Measurements from ENCODE around the gene DNAJB9.
"Not testable (repeated sequence)": the region's sequence is repeated elsewhere in the genome, so short reads cannot be mapped to it uniquely, and the experiment has no call there.

The DNAJB9 gene

GRCh38 chr7:108569381-108570145 is at the start of gene DNAJB9, which contains the start of gene THAP5:
TSS of gene DNAJB9 (plus strand) at chr7:108569874. CDS start at chr7:108571727, 1,853 bp downstream.
TSS of gene THAP5 (minus strand) at chr7:108569706. CDS start at chr7:108569569, 137 bp downstream.
- Mint-ChIP-seq H3K4me3 (peak within 1 kb of the TSS; percentile 98), H3K27me3 (no peaks in the 10 kb centered on the region), H3K4me1 (ENCODE audit: low read depth) (peaks cover 55% of the 10 kb centered on the region), H3K9me3 (peaks cover 2% of the 10 kb centered on the region), H3K36me3 (ENCODE audit: low read depth) (peaks cover 83% of the 10 kb centered on the region), H3K27ac (peak within 1 kb of the TSS; percentile 100)
- DNase-seq = peak; percentile 98

DNA sequence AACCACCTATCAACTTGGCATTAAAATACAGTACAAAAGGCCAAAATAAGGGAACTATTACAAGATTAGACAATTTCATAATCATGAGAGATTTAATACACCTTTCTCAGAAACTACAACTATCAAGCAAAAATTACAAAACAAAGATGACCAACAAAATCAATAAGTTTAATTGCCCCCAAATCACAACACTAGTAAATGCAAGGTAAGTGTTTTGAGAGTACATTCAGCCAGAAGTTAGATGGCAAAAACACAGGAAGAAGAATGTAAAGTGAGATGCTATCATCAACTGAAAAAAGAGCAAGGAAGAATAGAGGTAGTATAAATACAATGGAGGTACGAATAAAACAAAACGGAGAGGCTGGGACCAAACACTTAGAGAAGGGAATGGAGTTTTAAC is 46.9 kb upstream of the DNAJB9 start:
- Mint-ChIP-seq H3K27ac (peak overlapping the region; percentile 24), H3K9me3 (no peaks in the 10 kb centered on the region), H3K36me3 (ENCODE audit: low read depth) (peaks cover 49% of the 10 kb centered on the region), H3K4me3 (no peak overlapping the region), H3K27me3 (no peaks in the 10 kb centered on the region), H3K4me1 (ENCODE audit: low read depth) (peaks cover 53% of the 10 kb centered on the region)
- no peak for DNase-seq

- H3K4me3 Mint-ChIP-seq = peak overlapping the region; percentile 96
Observed at GRCh38 chr7:108525327-108525984, 44.2 kb upstream of the DNAJB9 start.

DNA sequence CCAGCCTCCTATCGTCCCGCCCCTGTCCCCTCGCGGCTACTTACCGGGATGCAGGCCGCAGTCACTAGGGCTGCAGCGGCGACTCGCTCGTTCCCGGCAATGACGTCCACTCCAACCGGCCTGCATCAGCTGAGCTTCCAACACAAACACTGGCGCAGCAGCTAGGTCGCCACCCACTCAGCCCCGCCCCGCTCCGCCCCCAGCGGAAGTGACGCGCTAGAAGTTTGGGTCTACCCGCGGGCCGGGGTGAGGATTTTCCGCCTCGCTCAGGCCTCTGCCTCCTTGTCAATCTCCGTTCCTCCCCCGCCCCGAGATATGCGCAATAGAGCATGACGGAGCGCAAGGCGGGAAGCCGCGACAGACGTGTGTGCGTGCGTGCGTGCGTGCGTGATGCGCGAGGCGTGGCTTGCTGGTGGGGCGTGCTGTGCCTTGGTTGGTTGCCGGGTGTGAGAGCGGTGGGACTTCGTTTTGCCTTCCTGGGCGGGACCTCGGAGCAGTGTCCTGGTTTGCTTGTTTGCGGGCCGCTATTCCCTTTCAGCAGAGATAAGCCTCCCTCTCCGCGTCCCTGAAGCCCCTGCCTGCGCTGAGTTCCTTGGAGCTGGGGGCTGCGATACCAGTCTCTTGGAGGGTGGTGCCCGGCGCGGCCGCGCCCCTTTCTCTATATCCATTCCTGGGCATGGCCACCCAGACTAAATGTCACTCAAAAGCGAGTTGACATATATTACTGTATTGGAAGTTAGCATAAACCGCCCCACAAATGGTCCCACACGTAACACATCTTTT is 43.5 kb upstream of the DNAJB9 start, which contains the start of gene PNPLA8:
Gene PNPLA8, minus strand, starts transcription at position 151 of the 783 bp plus-strand sequence. CDS start 10,644 bp downstream, outside the sequence.
- no peaks in the 10 kb centered on the region for H3K9me3 Mint-ChIP-seq
- H3K36me3 Mint-ChIP-seq (ENCODE audit: low read depth) = peaks cover 22% of the 10 kb centered on the region
- peak within 1 kb of the TSS; percentile 100 for H3K27ac Mint-ChIP-seq
- peaks cover 43% of the 10 kb centered on the region for H3K4me1 Mint-ChIP-seq (ENCODE audit: low read depth)
- no peaks in the 10 kb centered on the region for H3K27me3 Mint-ChIP-seq
- peak; percentile 100 for DNase-seq
- peak within 1 kb of the TSS; percentile 96 for H3K4me3 Mint-ChIP-seq

More at GRCh38 chr7:108525327-108525984, 44.2 kb upstream of the DNAJB9 start:
- Mint-ChIP-seq H3K9me3 (no peaks in the 10 kb centered on the region), H3K4me1 (ENCODE audit: low read depth) (peaks cover 47% of the 10 kb centered on the region), H3K27me3 (no peaks in the 10 kb centered on the region), H3K36me3 (ENCODE audit: low read depth) (peaks cover 26% of the 10 kb centered on the region), H3K27ac (peak overlapping the region; percentile 100)
- DNase-seq = no peak

GRCh38 chr7:108526768-108527017 is 43.0 kb upstream of the DNAJB9 start:
- Mint-ChIP-seq H3K27ac (peak overlapping the region; percentile 100), H3K4me3 (peak overlapping the region; percentile 96), H3K4me1 (ENCODE audit: low read depth) (peaks cover 37% of the 10 kb centered on the region), H3K36me3 (ENCODE audit: low read depth) (peaks cover 16% of the 10 kb centered on the region), H3K27me3 (no peaks in the 10 kb centered on the region), H3K9me3 (no peaks in the 10 kb centered on the region)
- no peak for DNase-seq

GRCh38 chr7:108528183-108528712 is 41.4 kb upstream of the DNAJB9 start:
- Mint-ChIP-seq H3K36me3 (ENCODE audit: low read depth) (peaks cover 11% of the 10 kb centered on the region), H3K4me1 (ENCODE audit: low read depth) (peaks cover 26% of the 10 kb centered on the region), H3K4me3 (no peak overlapping the region), H3K27ac (no peak overlapping the region), H3K9me3 (no peaks in the 10 kb centered on the region), H3K27me3 (peaks cover 4% of the 10 kb centered on the region)
- DNase-seq = no peak

- peaks cover 15% of the 10 kb centered on the region for H3K4me1 Mint-ChIP-seq (ENCODE audit: low read depth)
- H3K27me3 Mint-ChIP-seq = peaks cover 6% of the 10 kb centered on the region
- DNase-seq = no peak
- H3K4me3 Mint-ChIP-seq = no peak overlapping the region
- no peaks in the 10 kb centered on the region for H3K9me3 Mint-ChIP-seq
- no peak overlapping the region for H3K27ac Mint-ChIP-seq
- H3K36me3 Mint-ChIP-seq (ENCODE audit: low read depth) = peaks cover 11% of the 10 kb centered on the region
Observed at GRCh38 chr7:108529341-108529740, 40.3 kb upstream of the DNAJB9 start.

DNA sequence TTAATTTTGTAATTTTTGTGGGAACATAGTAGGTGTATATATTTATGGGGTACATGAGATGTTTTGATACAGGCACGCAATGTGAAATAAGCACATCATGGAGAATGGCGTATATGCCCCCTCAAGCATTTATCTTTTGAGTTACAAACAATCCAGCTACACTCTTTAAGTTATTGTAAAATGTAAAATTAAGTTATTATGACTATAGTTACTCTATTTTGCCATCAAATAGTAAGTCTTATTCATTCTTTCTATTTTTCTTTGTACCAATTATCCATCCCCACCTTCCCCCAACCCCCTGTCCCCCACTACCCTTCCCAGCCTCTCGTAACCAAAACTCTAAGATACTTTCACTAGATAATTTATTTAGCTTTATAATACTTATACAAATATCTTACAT is 36.0 kb upstream of the DNAJB9 start:
- H3K36me3 Mint-ChIP-seq (ENCODE audit: low read depth) = no peaks in the 10 kb centered on the region
- peaks cover 22% of the 10 kb centered on the region for H3K27me3 Mint-ChIP-seq

DNA sequence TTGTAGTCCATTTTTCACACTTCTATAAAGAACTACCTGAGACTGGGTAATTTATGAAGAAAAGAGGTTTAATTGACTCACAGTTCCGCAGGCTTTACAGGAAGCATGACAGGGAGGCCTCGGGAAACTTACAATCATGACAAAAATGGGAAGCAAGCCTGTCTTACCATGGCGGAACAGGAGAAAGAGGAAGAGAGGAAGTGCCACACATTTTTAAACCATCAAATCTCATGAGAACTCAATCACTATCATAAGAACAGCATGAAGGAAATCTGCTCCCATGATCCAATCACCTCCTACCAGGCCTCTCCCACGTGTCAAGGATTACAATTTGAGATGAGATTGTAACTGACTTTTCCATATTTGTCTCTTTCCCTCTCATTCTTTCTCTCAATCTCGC is 34.4 kb upstream of the DNAJB9 start:
- H3K27ac Mint-ChIP-seq = no peak overlapping the region
- no peaks in the 10 kb centered on the region for H3K36me3 Mint-ChIP-seq (ENCODE audit: low read depth)
- no peak for DNase-seq
- no peak overlapping the region for H3K4me3 Mint-ChIP-seq
- H3K27me3 Mint-ChIP-seq = peaks cover 28% of the 10 kb centered on the region
- no peaks in the 10 kb centered on the region for H3K9me3 Mint-ChIP-seq
- no peaks in the 10 kb centered on the region for H3K4me1 Mint-ChIP-seq (ENCODE audit: low read depth)

More for the DNA sequence above, 36.0 kb upstream of the DNAJB9 start:
- Mint-ChIP-seq H3K4me1 (ENCODE audit: low read depth) (no peaks in the 10 kb centered on the region), H3K4me3 (no peak overlapping the region), H3K9me3 (no peaks in the 10 kb centered on the region), H3K27ac (no peak overlapping the region)
- DNase-seq = no peak

GRCh38 chr7:108535744-108536143 is 33.9 kb upstream of the DNAJB9 start:
- no peak overlapping the region for H3K4me3 Mint-ChIP-seq
- no peaks in the 10 kb centered on the region for H3K9me3 Mint-ChIP-seq
- no peak overlapping the region for H3K27ac Mint-ChIP-seq
- no peak for DNase-seq
- H3K36me3 Mint-ChIP-seq (ENCODE audit: low read depth) = no peaks in the 10 kb centered on the region
- H3K27me3 Mint-ChIP-seq = peaks cover 28% of the 10 kb centered on the region
- H3K4me1 Mint-ChIP-seq (ENCODE audit: low read depth) = no peaks in the 10 kb centered on the region

DNA sequence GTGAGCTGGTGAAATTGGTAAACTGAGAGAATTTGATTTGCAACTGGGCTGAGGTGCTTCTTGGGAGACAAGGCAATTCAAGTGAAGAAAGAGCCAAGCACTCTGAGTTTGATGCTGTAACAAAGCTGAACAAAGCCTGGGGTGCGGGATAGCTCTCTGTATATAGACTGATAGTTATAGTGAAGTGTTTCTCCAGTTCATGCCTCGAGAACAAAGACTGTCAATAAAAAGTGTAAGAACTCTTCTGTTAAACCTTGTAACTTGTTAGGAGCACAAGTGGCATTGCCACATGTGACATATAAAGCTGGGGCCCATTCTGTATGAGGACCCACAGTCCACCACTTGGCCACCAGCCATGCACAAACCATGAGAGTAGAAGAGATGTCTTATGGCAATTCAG is 32.4 kb upstream of the DNAJB9 start:
- no peaks in the 10 kb centered on the region for H3K4me1 Mint-ChIP-seq (ENCODE audit: low read depth)

DNA sequence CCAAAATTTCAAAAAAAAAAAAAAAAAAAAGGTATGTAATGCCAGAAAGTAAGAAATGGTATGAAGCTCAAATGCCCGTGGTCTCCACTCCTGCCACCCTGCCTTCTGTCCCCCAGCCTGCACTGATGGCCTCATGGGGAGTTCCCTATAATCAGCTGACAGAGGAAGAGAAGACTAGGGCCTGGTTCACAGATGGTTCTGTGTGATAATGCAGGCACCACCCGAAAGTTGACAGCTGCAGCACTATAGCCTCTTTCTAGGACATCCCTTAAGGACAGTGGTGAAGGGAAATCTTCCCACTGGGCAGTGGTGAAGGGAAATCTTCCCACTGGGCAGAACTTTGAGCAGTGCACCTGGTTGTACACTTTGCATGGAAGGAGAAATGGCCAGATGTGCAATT is 31.4 kb upstream of the DNAJB9 start:
- not testable (repeated sequence) for H3K4me3 Mint-ChIP-seq; H3K36me3 Mint-ChIP-seq (ENCODE audit: low read depth); H3K9me3 Mint-ChIP-seq; H3K4me1 Mint-ChIP-seq (ENCODE audit: low read depth); DNase-seq; H3K27ac Mint-ChIP-seq
- H3K27me3 Mint-ChIP-seq = peaks cover 24% of the 10 kb centered on the region

More for the DNA sequence above, 32.4 kb upstream of the DNAJB9 start:
- DNase-seq = no peak
- no peaks in the 10 kb centered on the region for H3K36me3 Mint-ChIP-seq (ENCODE audit: low read depth)
- H3K27ac Mint-ChIP-seq = no peak overlapping the region
- no peak overlapping the region for H3K4me3 Mint-ChIP-seq
- H3K27me3 Mint-ChIP-seq = peaks cover 28% of the 10 kb centered on the region
- H3K9me3 Mint-ChIP-seq = no peaks in the 10 kb centered on the region

GRCh38 chr7:108538685-108539084 is 31.0 kb upstream of the DNAJB9 start:
- not testable (repeated sequence) for H3K36me3 Mint-ChIP-seq (ENCODE audit: low read depth); DNase-seq; H3K4me1 Mint-ChIP-seq (ENCODE audit: low read depth); H3K27ac Mint-ChIP-seq; H3K9me3 Mint-ChIP-seq; H3K4me3 Mint-ChIP-seq
- peaks cover 24% of the 10 kb centered on the region for H3K27me3 Mint-ChIP-seq

- Mint-ChIP-seq H3K4me3 (no peak overlapping the region), H3K27ac (no peak overlapping the region), H3K27me3 (peaks cover 11% of the 10 kb centered on the region), H3K9me3 (no peaks in the 10 kb centered on the region), H3K36me3 (ENCODE audit: low read depth) (no peaks in the 10 kb centered on the region), H3K4me1 (ENCODE audit: low read depth) (no peaks in the 10 kb centered on the region)
- DNase-seq = no peak
Observed at GRCh38 chr7:108541478-108541877, 28.2 kb upstream of the DNAJB9 start.

All from activated T-cell treated with anti-CD3 and anti-CD28 coated beads, Interleukin-2, amount 50 U/mL, for 24 hours (primary cell).